Endodermal cell (in vitro differentiated cells): Measurements from ENCODE around the gene ZNF462. TPM values are rescaled to one million over a fixed set of nuclear protein-coding genes. Genes with fewer than 3 reads are reported as not detected.

ENCODE experiments used
- DNase-seq: peaks from one replicate; pipeline ENCODE4 v3.0.0-alpha.2; 2017
- H3K27ac ChIP-seq: 2 replicates; pipeline ENCODE4 v1.5.1; 2013; ENCODE audit warnings: mild to moderate bottlenecking, low read depth, low read length, moderate library complexity
- H3K27me3 ChIP-seq: 2 replicates; pipeline ENCODE4 v1.6.1; 2013; ENCODE audit warnings: mild to moderate bottlenecking, low read length, moderate library complexity; ENCODE audit not compliant: insufficient read depth, control insufficient read depth, poor library complexity, severe bottlenecking
- H3K36me3 ChIP-seq: 2 replicates; pipeline ENCODE4 v1.7.0; 2013; ENCODE audit warnings: mild to moderate bottlenecking, low read length, moderate library complexity; ENCODE audit not compliant: control insufficient read depth, insufficient read depth
- H3K4me1 ChIP-seq: one replicate; pipeline ENCODE4 v1.7.0; 2013; ENCODE audit warnings: low read length; ENCODE audit not compliant: control insufficient read depth, insufficient read depth
- H3K4me3 ChIP-seq: 2 replicates; pipeline ENCODE4 v1.5.1; 2013; ENCODE audit warnings: mild to moderate bottlenecking, low read length, moderate library complexity
- H3K9ac ChIP-seq: 2 replicates; pipeline ENCODE4 v1.6.1; 2013; ENCODE audit warnings: mild to moderate bottlenecking, low read length, moderate library complexity; ENCODE audit not compliant: poor library complexity, severe bottlenecking; ENCODE audit errors: extremely low read depth
- H3K9me3 ChIP-seq: 2 replicates; pipeline ENCODE4 v1.6.1; 2013; ENCODE audit warnings: mild to moderate bottlenecking, low read length, moderate library complexity; ENCODE audit not compliant: control insufficient read depth
- H3K27ac Mint-ChIP-seq: 2 replicates; pipeline ENCODE4 v1.8.0; 2020; ENCODE audit warnings: mixed read lengths
- H3K27me3 Mint-ChIP-seq: 2 replicates; pipeline ENCODE4 v1.8.0; 2021; ENCODE audit warnings: mild to moderate bottlenecking, mixed read lengths; ENCODE audit not compliant: insufficient read depth
- H3K36me3 Mint-ChIP-seq: 2 replicates; pipeline ENCODE4 v1.8.0; 2020; ENCODE audit warnings: low read depth, mixed read lengths
- H3K4me1 Mint-ChIP-seq: 2 replicates; pipeline ENCODE4 v1.8.0; 2020; ENCODE audit warnings: mixed read lengths
- H3K4me3 Mint-ChIP-seq: 2 replicates; pipeline ENCODE4 v1.8.0; 2020; ENCODE audit warnings: mild to moderate bottlenecking, moderate library complexity, mixed read lengths
- H3K9me3 Mint-ChIP-seq: 2 replicates; pipeline ENCODE4 v1.8.0; 2020; ENCODE audit warnings: mild to moderate bottlenecking, mixed read lengths
- CTCF ChIP-seq: fragments of 200-600 bp; sonication (generic); conservative IDR thresholded peaks from 2 replicates; pipeline ENCODE4 v1.5.0; 2021; ENCODE audit warnings: antibody characterized with exemption, mild to moderate bottlenecking
- WGBS, 2 experiments: methylation state at CpG; one replicate each; pipeline versions ENCODE4 v1.1.5 to v1.1.7; 2013; ENCODE audit warnings: missing lambda C conversion rate in 2 of 2, mixed read lengths in 1 of 2; ENCODE audit not compliant: insufficient coverage in 1 of 2, insufficient read length in 1 of 2; 5-methylcytosine and 5-hydroxymethylcytosine counted together
- total RNA-seq, 2 donors: library from RNA; stranded (reverse); fragmentation: NEBNext Ultra II Directional in 1 of 2; extraction: Animal tissue kit (Norgen Biotek cat#: 25700) in 1 of 2; gene quantifications; 2 replicates in 1 of 2; 3 replicates in 1 of 2; pipeline ENCODE4 v1.2.1, GENCODE V29; 2021

The ZNF462 gene
- total RNA-seq, 2 donors from 2014 or later, result 68.2 to 88.4 TPM

- no peak for TF ChIP-seq CTCF
- H3K36me3 Mint-ChIP-seq, result peaks cover 10% of the 10 kb centered on the region
- no peak for DNase-seq
- H3K4me3 Mint-ChIP-seq, result no peak overlapping the region
- peak overlapping the region; percentile 29 for H3K27ac Mint-ChIP-seq
- no peaks in the 10 kb centered on the region for H3K9me3 ChIP-seq
- peak overlapping the region; percentile 74 for H3K27ac ChIP-seq
- no peaks in the 10 kb centered on the region for H3K36me3 ChIP-seq
- H3K4me1 ChIP-seq, result peaks cover 25% of the 10 kb centered on the region
- H3K9me3 Mint-ChIP-seq, result no peaks in the 10 kb centered on the region
- H3K27me3 Mint-ChIP-seq, result no peaks in the 10 kb centered on the region
- H3K4me1 Mint-ChIP-seq, result peaks cover 57% of the 10 kb centered on the region
- no peaks in the 10 kb centered on the region for H3K27me3 ChIP-seq
- no peak overlapping the region for H3K9ac ChIP-seq
- no peak overlapping the region for H3K4me3 ChIP-seq
- WGBS, 2 experiments, result 80 to 88% methylated on average over 2 to 4 of the region's 4 CpGs
Measured at GRCh38 chr9:106890608-106891007, 27.6 kb downstream of the ZNF462 start.

DNA sequence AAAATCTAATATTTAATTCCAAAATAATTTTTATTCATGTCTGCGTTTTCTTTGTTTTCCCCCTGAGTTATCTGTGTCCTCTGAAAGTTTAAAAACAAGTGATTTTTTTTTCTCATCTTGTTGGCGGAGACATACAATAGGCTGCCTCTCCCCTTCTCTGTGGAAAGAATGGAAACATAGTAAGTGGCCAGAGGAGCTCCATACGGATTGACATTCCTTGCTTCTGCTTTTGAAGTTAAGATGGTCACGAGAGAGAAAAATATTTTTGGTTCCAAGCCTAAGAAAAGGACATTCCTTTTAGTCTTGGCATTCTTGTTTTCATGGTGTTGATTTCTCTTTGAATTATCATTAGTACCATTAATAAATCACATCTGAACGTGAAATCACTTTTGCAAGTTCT, 28.3 kb downstream of the ZNF462 start:
- H3K36me3 Mint-ChIP-seq, result peaks cover 8% of the 10 kb centered on the region
- TF ChIP-seq CTCF, result no peak
- peak overlapping the region; percentile 56 for H3K27ac ChIP-seq

DNA sequence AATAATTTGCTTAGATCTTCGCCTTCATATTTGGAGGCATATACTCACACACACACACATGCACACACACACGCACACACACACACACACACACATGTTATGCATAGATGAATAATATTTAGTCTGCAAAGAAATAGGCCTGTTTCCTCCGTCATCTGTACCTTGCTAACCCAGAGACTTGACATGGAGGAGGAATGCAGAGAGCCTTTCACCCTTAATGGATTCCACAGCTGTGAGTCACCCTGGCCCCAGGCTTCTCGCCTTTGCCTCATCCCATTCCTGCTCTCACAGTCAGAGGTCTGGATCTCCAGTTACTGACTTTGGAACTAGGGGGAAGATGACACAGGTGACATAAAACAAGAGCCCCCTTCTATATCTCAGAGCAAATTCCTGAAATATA, 29.7 kb downstream of the ZNF462 start:
- Mint-ChIP-seq H3K27ac (peak overlapping the region; percentile 87), H3K4me3 (peak overlapping the region; percentile 7), H3K4me1 (peaks cover 62% of the 10 kb centered on the region), H3K9me3 (no peaks in the 10 kb centered on the region), H3K27me3 (no peaks in the 10 kb centered on the region), H3K36me3 (peaks cover 1% of the 10 kb centered on the region)
- Histone ChIP-seq H3K4me3 (peak overlapping the region; percentile 13), H3K36me3 (no peaks in the 10 kb centered on the region), H3K4me1 (peaks cover 25% of the 10 kb centered on the region), H3K27me3 (no peaks in the 10 kb centered on the region), H3K27ac (peak overlapping the region; percentile 56), H3K9ac (peak overlapping the region; percentile 26), H3K9me3 (no peaks in the 10 kb centered on the region)
- 33 to 60% methylated on average over 1 to 2 of the region's 4 CpGs for WGBS, 2 experiments
- peak; percentile 92 for DNase-seq
- TF ChIP-seq CTCF, result no peak

More for the DNA sequence above, 28.3 kb downstream of the ZNF462 start:
- H3K4me1 ChIP-seq, result peaks cover 25% of the 10 kb centered on the region
- peak overlapping the region; percentile 87 for H3K27ac Mint-ChIP-seq
- H3K4me3 Mint-ChIP-seq, result no peak overlapping the region
- 40 to 66% methylated on average over 2 to 4 of the region's 5 CpGs for WGBS, 2 experiments
- H3K9me3 Mint-ChIP-seq, result no peaks in the 10 kb centered on the region
- no peaks in the 10 kb centered on the region for H3K36me3 ChIP-seq
- H3K27me3 ChIP-seq, result no peaks in the 10 kb centered on the region
- H3K4me1 Mint-ChIP-seq, result peaks cover 57% of the 10 kb centered on the region
- no peaks in the 10 kb centered on the region for H3K27me3 Mint-ChIP-seq
- no peaks in the 10 kb centered on the region for H3K9me3 ChIP-seq
- no peak overlapping the region for H3K9ac ChIP-seq
- no peak for DNase-seq
- no peak overlapping the region for H3K4me3 ChIP-seq
